Measurements from ENCODE around the gene PDSS1.
A peak's percentile ranks its signal among the peaks of the same experiment; 100 is the strongest.
"Not testable (repeated sequence)": the region's sequence is repeated elsewhere in the genome, so short reads cannot be mapped to it uniquely, and the experiment has no call there.

PDSS1 gene

DNA sequence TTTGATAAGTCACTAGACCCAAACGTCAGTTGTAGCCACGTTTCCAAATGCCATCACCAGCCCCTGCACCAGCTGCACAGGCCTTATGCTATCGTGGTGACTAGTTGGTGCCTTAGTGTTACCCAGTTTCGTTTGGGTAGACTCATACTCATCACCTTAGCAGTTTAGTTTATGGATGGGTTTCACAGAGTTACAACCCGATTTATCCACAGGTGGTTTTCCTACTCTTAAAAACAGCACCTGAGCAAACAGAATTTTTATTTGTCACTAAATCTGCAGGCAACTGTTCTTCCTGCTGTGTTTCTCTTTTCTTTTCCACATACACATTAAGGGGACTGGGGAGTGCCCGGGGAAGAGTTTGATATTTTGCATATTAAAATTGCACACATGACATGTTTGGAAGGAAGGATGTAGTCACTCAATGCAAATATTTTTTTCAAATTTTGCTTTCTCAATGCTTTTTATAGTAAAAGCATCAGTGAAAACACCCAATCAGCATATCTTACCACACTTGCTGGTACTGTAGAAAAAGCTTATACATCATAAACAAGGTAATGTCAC is 41.6 kb downstream of the PDSS1 start:
- no peak for DNase-seq (ENCODE audit: low spot score)

DNA sequence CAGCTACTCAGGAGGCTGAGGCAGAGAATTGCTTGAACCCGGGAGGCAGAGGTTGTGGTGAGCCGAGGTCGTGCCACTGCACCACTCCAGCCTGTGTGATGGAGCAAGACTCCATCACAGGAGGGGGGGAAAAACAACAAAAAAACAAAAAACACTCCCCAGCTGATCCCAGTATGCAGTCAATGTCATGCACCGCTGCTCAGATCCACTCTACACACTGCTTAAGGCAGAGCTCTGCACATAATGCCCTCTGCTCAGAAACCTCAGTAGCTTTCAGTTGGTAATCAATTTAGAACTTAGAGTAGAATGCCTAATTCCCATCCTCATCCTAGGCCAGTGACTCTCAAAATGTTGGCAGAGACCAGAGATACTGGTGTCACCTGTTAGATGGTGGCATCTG is 43.9 kb downstream of the PDSS1 start:
- no peak for DNase-seq (ENCODE audit: low spot score)

- peak; percentile 23 for DNase-seq (ENCODE audit: low spot score)
Measured at GRCh38 chr10:26743091-26743490, 45.6 kb downstream of the PDSS1 start.

DNA sequence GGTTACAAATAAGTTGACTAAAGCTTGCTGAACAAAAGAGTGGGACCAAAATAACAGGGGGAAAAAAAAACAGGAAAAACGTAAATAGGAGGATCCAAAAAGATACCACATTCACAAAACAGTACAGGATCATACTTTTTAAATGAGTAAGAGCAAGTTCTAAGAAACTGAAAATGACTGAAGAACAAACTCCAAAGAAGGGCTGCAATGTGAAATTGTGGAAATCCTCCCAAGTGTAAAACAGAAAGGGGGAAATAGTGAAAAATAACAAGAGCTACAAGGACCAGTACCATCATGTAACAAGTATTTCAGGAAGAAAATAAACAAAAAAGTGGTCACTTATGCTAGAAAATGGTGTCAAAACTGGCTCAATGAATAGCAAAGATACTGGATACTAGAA is 46.3 kb downstream of the PDSS1 start:
- no peak for DNase-seq (ENCODE audit: low spot score)

- no peak for DNase-seq (ENCODE audit: low spot score)
Measured at GRCh38 chr10:26746061-26746460, 48.6 kb downstream of the PDSS1 start.

DNA sequence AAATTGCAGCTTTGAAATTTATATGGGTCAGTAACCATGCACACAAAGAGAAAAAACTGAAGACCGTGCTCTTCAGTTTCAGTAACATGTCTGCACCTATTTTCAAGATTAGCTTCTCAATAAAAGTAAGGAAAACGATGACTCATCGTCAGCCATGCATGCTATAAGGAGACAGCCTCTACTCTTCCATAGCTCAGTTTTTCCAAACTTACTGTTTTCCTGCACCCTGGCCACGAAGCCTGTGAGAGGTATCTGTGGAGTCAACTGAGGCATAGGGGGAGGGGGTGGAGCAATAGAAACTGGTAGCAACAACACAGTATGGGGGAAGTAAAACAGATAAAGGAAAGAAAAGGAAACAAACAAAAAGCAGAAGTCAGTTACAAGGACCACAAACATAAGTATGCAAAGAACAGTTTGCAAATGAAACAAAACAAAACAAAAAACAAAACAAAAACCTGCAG is 58.0 kb downstream of the PDSS1 start:
- DNase-seq (ENCODE audit: low spot score) = no peak

GRCh38 chr10:26759008-26759407 is 61.5 kb downstream of the PDSS1 start:
- no peak for DNase-seq (ENCODE audit: low spot score)

GRCh38 chr10:26765549-26765948 is 68.0 kb downstream of the PDSS1 start:
- DNase-seq (ENCODE audit: low spot score) = no peak

GRCh38 chr10:26770069-26770468 is 72.6 kb downstream of the PDSS1 start:
- DNase-seq (ENCODE audit: low spot score) = no peak

- no peak for DNase-seq (ENCODE audit: low spot score)
Measured at GRCh38 chr10:26773633-26774032, 76.1 kb downstream of the PDSS1 start.

DNA sequence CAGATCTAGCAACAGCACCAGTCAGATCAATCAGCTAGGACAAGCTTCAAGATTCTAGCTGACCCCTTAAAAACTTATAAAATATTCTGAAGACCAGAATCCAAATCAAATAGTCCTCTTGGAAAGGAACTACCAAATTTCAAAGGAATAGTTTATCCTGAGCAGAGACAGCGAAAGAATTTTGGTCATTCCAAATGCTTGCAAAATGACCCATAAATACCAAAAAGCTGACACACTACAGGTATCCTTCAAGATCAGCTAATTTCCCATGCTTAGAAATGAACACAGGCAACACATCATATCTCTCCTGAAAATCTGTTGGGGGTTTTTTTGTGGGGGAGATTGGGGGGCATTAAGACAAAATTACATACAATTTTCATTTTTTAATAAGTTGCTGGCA is 78.8 kb downstream of the PDSS1 start:
- DNase-seq (ENCODE audit: low spot score) = no peak

DNA sequence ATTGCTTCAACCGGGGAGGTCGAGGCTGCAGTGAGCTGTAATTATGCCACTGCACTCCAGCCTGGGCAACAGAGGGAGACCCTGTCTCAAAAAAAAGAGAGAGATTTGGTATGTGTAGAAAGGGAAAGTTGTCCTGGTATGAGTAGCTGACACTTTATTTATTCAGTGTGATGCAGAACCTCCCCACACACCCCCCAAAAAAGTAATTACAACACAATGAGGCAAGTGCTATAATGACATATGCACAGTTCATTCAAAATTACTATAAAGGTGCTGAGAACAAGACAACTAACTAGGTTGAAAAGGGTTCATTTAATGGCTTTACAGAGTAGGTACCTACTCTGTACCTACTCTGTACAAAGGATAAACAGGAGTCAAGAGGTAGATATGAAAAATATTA is 80.2 kb downstream of the PDSS1 start:
- DNase-seq (ENCODE audit: low spot score) = no peak

- DNase-seq (ENCODE audit: low spot score) = no peak
Measured at GRCh38 chr10:26779176-26779860, 81.8 kb downstream of the PDSS1 start.

DNA sequence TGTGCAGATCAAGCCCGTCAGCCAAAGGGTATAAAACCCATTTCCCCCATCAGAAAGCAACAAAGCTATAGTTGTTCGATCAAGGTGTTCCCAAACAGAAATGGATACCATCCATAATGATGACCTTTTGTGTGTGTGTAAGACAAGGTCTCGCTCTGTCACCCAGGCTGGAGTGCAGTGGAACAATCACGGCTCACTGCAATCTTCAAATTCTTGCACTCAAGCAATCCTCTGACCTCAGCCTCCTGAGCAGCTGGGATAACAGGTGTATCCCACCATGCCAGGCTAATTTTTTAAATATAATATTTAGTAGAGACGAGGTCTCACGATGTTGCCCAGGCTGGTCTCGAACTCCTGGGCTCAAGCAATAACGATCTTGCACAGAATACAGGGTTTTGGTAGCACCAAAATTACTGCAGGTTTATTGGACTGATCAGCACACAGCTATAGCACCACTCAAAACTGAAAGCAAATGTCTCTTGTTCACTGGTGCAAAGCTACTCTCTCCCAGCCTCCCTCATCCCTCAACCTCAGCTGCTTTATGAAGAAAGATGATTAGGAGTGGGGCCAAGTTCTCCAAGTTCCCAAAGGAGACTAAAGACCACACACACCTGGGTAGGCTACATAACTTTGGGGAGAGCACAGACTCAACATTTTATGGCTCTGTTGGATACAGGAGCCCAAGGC is 82.7 kb downstream of the PDSS1 start:
- DNase-seq (ENCODE audit: low spot score) = no peak

GRCh38 chr10:26780793-26781601 is 83.5 kb downstream of the PDSS1 start:
- peak; percentile 81 for DNase-seq (ENCODE audit: low spot score)

DNA sequence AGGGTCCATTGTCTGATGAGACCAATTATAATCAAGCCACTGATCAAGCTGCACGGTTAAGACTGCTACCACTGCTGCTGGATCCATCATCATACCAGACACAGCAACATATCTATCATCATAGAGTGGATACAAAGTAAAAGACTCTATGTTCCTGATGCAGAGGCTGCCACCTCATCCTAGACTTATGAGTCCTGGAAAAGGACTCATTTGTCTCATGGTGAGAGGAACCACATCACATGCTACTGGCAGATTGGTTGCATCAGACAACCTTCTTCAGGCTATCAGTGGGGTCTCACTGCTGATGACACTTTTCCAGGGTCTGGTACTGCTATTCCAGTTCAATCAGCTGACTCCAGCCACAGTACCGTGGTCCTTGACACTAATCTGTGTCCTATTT is 84.3 kb downstream of the PDSS1 start:
- DNase-seq (ENCODE audit: low spot score) = peak; percentile 14

DNA sequence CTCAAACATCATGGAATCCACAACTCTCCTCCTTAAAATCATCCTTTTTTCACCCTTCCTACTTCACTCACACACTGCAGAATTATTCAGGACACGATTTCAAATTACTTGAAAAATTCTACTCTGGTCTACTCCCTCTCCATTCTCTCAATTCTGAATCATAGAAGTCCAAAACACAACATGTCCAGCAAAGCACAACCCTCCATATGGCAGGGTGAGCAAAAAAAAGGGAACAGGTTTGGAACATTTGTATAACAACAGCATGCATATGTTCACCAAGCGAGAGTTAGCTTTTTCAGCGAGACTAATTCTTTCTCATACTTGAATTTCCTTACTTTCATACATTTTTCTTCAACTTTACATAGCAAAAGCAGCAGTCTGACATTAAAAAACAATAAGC is 89.9 kb downstream of the PDSS1 start:
- DNase-seq (ENCODE audit: low spot score) = no peak

DNA sequence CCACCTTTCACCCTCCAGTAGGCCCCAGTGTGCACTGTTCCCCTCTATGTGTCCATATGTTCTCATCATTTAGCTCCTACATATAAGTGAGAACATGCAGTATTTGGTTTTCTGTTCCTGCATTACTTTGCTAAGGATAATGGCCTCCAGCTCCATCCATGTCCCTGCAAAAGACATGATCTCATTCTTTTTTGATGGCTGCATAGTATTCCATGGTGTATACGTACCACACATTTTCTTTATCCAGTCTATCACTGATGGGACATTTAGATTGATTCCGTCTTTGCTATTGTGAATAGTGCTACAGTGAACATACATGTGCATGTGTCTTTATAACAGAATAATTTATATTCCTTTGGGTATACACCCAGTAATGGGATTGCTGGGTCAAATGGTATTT is 92.3 kb downstream of the PDSS1 start:
- DNase-seq (ENCODE audit: low spot score) = not testable (repeated sequence)

- no peak for DNase-seq (ENCODE audit: low spot score)
Measured at GRCh38 chr10:26790221-26790995, 92.9 kb downstream of the PDSS1 start.

GRCh38 chr10:26792758-26793495 is 95.4 kb downstream of the PDSS1 start:
- no peak for DNase-seq (ENCODE audit: low spot score)
